Fibroblast of mammary gland (primary cell): ENCODE results near the gene FOXL3.

Experiments
- DNase-seq: peaks from one replicate; pipeline ENCODE4 v3.0.0-alpha.2; 2010; ENCODE audit warnings: low read depth
- H3K4me3 ChIP-seq: 2 replicates; pipeline ENCODE4 v1.5.1; 2011; ENCODE audit warnings: low read depth, mild to moderate bottlenecking, low read length, moderate library complexity; ENCODE audit not compliant: control insufficient read depth
- CTCF ChIP-seq: conservative IDR thresholded peaks from 2 replicates; pipeline ENCODE4 v1.5.1; 2011; ENCODE audit warnings: low read depth, low read length, inconsistent platforms; ENCODE audit not compliant: control insufficient read depth, insufficient read depth

FOXL3 gene

DNA sequence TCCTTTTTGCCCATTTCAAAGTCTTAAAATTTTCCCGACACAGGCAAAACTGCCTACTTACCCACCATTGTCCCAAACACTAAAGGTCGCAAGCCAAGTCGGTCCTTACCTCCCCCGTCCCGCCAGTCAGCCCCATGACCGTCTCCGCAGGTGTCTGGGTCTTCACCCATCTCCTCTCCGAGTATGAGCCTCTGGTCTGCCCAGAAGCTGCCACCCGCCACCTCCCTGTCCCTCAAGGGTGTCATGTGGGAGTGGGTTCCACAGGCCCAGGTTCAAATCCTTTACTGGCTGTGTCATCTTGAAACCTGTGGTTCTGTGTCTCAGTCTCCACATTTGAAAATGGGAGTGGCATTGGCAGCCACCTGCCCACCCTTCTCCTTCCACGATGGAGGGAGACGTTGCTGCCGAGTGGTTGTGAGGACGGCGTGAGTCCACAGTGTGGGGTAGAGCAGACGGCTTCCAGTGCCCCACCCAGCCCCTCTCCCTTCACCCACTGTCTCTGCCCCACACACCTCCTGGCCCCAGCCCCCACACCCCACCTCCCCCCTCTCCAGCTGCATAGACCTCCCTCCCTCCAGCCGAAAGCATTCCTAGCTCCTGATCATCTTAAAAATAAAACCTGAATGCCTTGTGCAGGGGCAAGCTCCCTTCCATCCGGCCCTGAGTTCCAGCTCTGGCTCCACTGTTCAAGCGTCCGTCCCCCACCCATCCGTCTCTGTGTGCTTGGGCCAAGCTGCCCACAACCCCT is 35.3 kb downstream of the FOXL3 start:
- TF ChIP-seq CTCF: no peak
- DNase-seq: no peak
- H3K4me3 ChIP-seq: no peak overlapping the region

- no peak for TF ChIP-seq CTCF
- H3K4me3 ChIP-seq: no peak overlapping the region
- DNase-seq: no peak
These were observed 35.8 kb downstream of the FOXL3 start for GRCh38 chr7:325811-326210.

DNA sequence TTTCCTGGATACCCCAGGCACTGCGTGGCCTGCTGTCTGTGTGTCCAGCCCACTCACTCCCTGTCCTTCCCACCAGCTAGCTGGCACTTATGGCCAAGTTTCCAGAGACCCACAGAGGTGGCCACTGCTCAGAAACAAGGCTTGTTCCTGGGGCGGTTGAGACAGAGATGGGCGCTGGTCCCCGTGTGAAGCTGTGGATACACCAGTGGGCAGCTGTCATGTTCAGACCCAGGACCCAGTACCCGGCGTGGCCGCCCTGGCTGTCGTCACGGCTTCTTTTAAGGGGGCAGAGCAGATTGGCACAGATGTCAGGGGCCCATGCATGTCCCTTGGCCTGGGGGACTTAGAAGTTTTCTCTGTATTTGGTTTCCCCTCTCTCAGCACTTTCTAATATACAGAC is 36.3 kb downstream of the FOXL3 start:
- no peak for TF ChIP-seq CTCF

DNA sequence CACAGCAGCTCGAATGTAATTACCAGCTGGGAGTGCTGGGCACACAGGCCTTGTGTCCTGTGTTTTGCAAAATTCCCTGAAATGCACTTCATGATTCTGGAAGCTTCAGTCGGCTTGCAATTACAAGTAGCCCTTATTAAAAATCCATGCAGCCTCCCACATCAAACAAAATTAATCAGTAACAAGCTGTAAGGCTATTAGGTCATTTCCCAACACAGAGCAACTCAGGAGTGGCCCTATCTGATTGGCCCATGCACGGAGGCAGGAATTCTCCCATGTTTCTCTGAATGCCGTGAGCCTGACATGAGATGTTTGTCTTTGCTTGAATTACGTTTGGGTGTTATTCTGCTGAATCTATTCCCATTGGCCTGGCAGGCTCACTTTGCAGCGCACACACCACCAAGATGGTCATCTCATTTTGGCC is 36.9 kb downstream of the FOXL3 start:
- DNase-seq: no peak
- TF ChIP-seq CTCF: no peak
- no peak overlapping the region for H3K4me3 ChIP-seq

More for the DNA sequence above, 36.3 kb downstream of the FOXL3 start:
- no peak for DNase-seq
- H3K4me3 ChIP-seq: no peak overlapping the region

DNA sequence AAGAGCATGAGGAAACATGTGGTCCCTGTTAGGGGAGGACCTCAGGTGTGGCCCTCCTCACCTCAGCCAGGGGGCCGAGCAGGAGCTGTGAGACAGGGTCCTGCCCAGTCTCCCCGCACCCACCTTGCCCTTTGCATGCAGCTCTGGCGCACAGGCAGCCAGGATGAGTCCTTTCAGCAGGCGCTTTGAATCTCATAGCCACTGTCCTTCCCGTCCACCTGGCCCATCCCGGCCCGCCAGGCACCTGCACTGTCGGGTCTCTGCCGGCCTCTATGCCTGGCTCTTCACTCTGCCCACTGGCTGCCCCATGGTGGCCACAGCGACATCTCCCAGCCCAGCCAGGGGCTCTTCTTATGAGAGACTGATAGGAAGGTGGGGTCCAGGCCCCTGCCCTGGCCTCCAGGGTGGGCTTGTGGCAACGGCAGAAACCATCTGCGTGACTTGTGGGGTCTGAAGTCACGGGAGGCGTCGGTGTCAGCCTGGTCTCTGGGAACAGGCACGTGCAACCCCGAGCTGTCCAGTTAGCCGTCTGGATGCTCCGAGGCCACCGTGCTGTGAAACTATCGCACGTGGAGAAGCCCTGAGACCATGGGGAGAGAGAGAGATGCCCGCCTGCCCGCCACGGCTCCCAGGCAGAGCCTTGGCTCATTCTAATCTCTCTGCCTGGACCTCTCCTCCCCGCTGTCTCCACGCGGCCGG is 37.4 kb downstream of the FOXL3 start:
- DNase-seq: no peak
- TF ChIP-seq CTCF: no peak
- H3K4me3 ChIP-seq: no peak overlapping the region

GRCh38 chr7:327991-328702 is 38.2 kb downstream of the FOXL3 start:
- no peak for DNase-seq
- TF ChIP-seq CTCF: no peak
- H3K4me3 ChIP-seq: no peak overlapping the region
